ENCODE results near the gene WDR83.
"Not testable (repeated sequence)": the region's sequence is repeated elsewhere in the genome, so short reads cannot be mapped to it uniquely, and the experiment has no call there.

The WDR83 gene, protein sequence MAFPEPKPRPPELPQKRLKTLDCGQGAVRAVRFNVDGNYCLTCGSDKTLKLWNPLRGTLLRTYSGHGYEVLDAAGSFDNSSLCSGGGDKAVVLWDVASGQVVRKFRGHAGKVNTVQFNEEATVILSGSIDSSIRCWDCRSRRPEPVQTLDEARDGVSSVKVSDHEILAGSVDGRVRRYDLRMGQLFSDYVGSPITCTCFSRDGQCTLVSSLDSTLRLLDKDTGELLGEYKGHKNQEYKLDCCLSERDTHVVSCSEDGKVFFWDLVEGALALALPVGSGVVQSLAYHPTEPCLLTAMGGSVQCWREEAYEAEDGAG

GRCh38 chr19:12666265-12667048 lies at the start of gene WDR83, which contains the start of gene MAN2B1:
TSS of gene WDR83 (plus strand) at chr19:12666807. CDS start at chr19:12669791, 2,984 bp downstream.
TSS of gene MAN2B1 (minus strand) at chr19:12666742. CDS start at chr19:12666701, 41 bp downstream.
- DNase-seq (ENCODE audit: low read depth), result peak; percentile 46

DNA sequence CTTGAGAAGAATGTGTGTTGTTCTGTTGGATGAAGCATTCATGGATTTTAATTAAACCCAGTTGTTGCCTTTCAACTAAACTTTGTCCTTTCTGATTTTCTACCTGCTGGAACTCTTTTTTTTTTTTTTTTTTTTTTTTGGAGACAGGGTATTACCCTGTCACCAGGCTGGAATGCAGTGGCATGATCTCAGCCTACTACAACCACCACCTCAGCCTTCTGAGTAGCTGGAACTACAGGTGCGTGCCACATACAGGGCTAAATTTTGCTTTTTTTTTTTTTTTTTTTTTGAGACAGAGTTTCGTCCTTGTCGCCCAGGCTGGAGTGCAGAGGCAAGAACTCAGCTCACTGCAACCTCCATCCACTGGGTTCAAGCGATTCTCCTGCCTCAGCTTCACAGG lies 49.0 kb upstream of the WDR83 start:
- DNase-seq (ENCODE audit: low read depth), result no peak

DNA sequence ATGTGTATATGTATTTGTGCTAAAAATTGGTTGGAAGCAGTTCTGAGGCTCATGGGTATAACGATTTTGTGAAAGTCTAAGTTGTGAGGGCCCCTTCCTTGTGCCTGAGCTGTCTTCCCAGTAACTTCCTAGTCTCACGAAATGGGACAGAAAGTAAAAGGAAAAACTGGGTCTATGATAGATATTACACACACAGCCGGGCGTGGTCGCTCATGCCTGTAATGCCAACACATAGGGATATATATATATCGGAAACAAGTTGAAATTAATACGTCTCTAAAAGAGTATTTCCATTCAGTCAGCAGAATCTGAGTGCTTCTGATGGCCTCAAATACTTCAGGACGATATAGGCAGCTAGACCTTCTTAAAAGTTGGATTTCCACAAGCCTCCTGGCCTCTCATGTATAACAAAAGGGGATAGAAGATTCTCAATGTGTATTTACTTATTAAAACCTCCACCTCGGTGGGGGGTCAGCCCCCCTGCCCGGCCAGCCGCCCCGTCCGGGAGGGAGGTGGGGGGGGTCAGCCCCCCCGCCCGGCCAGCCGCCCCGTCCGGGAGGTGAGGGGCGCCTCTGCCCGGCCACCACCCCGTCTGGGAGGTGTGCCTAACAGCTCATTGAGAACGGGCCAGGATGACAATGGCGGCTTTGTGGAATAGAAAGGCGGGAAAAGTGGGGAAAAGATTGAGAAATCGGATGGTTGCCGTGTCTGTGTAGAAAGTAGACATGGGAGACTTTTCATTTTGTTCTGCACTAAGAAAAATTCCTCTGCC lies 45.2 kb upstream of the WDR83 start:
- DNase-seq (ENCODE audit: low read depth), result not testable (repeated sequence)

GRCh38 chr19:12623361-12624031 lies 43.1 kb upstream of the WDR83 start:
- no peak for DNase-seq (ENCODE audit: low read depth)

- DNase-seq (ENCODE audit: low read depth), result no peak
These were observed 39.6 kb upstream of the WDR83 start for GRCh38 chr19:12626958-12627357.

DNA sequence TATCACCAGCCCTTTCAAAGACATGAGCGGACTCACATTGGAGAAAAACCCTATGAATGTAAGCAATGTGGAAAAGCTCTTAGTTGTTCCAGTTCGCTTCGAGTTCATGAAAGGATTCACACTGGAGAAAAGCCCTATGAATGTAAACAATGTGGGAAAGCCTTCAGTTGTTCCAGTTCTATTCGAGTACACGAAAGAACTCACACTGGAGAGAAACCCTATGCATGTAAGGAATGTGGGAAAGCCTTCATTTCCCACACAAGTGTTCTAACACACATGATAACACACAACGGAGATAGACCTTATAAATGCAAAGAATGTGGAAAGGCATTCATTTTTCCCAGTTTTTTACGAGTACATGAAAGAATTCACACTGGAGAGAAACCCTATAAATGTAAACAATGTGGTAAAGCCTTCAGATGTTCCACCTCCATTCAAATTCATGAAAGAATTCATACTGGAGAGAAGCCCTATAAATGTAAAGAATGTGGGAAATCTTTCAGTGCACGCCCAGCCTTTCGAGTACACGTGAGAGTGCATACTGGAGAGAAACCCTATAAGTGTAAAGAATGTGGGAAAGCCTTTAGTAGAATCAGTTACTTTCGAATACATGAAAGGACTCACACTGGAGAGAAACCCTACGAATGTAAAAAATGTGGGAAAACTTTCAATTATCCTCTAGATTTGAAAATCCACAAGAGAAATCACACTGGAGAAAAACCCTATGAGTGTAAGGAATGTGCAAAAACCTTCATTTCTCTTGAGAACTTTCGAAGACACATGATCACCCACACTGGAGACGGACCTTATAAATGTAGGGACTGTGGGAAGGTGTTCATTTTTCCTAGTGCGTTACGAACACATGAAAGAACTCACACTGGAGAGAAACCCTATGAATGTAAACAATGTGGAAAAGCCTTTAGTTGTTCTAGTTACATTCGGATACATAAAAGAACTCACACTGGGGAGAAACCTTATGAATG lies 38.3 kb upstream of the WDR83 start:
- peak; percentile 9 for DNase-seq (ENCODE audit: low read depth)

GRCh38 chr19:12629215-12629614 lies 37.4 kb upstream of the WDR83 start:
- DNase-seq (ENCODE audit: low read depth), result no peak

- no peak for DNase-seq (ENCODE audit: low read depth)
These were observed 30.0 kb upstream of the WDR83 start for GRCh38 chr19:12636631-12637030.

GRCh38 chr19:12638611-12639182 lies 27.9 kb upstream of the WDR83 start:
- DNase-seq (ENCODE audit: low read depth), result no peak

DNA sequence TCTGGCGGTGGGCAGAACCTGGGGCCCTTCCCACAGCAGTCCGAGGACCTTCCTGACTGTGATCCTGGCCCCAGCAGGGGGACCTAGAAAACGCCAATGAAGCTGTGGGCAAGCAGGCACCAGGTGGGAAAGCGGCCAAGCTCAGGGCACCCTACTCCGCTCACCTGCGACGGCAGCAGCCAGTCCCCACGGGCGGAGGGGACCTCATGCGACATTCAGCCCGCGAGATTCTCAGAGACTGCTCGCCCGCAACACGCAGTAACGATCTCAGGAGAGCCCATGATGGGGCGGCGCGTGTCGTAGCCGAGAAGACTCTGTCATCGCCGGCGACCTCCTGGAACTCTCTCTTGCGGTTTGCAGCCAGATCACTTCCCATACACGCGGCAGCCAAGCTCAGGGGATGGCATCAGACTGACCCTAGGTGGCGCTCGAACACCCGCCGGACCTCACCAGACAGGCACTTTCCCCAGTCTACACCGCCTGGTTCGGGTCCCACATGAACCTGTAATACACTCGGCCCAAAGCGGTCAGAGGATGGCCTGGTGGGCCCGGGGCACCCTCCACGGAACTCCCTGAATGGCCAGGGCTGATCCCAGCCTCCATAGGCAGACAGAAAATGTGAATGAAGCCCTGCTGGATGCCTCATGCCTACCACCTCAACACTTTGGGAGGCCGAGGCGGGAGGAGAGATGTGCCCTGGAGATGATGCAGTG lies 26.6 kb upstream of the WDR83 start:
- peak; percentile 68 for DNase-seq (ENCODE audit: low read depth)

DNA sequence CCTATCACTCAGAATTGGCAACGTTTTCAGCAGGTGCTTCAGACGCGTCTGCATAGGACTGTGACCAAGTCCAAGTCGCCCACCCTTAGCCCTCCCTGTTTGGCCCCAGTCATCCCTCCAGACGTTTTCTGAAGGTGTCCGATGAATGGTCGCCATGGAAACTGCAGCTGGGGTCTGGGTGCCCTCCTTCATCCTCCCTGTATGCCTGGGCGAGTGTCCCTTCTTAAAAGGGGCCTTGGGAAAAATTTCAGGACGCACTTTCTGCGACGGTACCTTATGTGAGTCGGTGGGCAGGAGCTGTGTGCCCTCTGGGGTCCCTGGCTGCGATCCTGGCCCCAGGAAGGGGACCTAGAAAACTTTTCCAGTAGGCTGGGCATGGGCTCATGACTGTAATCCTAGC lies 25.2 kb upstream of the WDR83 start:
- no peak for DNase-seq (ENCODE audit: low read depth)

- no peak for DNase-seq (ENCODE audit: low read depth)
These were observed 24.1 kb upstream of the WDR83 start for GRCh38 chr19:12642506-12642905.

- DNase-seq (ENCODE audit: low read depth), result not testable (repeated sequence)
These were observed 22.9 kb upstream of the WDR83 start for GRCh38 chr19:12643716-12644115.

- DNase-seq (ENCODE audit: low read depth), result no peak
These were observed 20.1 kb upstream of the WDR83 start for GRCh38 chr19:12646551-12646950.

DNA sequence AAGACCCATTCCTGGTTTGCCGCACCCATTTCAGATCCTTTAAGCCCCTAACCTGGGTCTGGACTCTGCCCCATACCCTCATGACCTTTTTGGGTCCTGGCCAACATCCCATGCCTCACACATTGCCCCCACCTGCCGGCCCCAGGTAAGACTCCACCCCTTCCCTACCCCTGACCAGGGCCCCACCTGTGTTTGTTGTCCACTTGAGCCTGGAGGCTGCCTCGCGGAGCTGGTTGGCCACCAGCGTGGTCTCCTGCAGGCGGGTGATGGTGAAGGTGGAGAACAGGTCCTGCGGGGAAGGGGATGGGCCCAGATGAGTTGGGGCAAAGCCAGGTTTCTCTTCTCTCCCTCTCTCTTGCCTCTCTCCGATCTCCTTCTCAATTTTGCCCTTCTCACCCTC lies 19.6 kb upstream of the WDR83 start:
- no peak for DNase-seq (ENCODE audit: low read depth)

DNA sequence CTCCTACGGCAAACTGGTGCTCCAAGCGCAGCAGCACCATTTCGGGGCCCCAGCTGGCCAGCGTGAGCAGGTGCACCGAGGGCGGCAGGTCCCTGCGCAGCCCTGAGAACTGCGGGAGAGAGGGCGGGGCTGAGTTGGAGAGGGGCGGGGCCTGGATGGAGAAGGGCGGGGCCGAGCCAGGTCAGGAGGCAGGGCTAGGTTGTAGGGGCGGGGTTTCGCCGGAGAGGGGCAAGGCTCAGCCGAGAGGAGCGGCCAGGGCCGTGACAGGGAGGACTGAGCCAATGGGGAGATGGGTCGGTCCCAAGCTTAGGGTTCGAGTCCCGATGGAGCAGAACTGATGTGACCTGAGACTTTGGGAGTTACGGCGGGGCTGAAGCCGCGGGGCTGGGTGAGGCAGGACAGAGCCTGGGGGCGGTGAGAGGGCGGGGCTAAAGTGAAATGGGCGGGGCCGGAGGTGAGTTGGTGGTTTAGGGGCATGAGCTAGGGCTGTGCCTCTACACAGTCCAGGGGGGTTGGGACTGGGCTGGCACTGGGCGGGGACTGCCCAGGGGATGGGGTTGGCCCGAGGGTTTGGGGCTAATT lies 19.0 kb upstream of the WDR83 start:
- no peak for DNase-seq (ENCODE audit: low read depth)

DNA sequence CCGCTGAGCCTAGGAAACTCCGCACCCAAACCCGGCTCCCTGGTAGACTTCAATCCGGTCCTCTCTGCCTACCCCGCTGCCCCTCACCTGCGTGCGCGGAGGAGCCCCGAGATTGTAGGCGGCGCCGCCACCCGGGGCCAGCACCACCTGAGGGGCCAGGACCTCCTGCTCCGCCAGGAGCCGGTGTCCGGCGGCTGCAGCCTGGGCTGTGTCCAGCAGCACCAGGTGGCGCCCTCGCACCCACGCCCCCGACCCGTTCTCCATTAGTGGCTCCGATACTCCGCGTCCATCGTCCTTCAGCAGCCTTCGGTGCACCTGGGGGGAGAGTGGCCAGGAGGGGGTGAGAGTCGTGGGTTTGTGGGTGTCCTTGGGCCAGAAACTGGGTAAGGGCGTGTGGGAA lies 18.5 kb upstream of the WDR83 start:
- DNase-seq (ENCODE audit: low read depth), result no peak

DNA sequence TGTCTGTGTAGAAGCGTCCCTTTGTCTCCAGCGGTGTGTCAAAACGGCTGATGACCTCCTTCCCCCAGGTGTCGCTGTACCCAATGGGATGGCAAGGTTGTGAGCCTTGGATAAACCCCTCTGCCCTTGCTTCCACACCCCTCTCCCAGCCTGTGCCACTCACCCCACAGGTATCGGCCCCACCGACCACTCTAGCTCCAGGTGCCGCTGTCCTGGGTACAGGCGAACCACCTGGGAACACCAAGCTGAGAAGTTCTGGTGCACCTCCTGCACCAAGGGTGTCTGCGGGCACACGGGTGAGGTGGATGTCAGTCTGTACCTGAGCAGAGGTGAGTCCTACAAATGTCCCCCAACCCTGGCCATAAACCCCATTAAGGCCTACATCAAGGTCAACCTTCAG lies 16.7 kb upstream of the WDR83 start:
- DNase-seq (ENCODE audit: low read depth), result no peak

- DNase-seq (ENCODE audit: low read depth), result no peak
These were observed 14.4 kb upstream of the WDR83 start for GRCh38 chr19:12652219-12652618.

Data from fibroblast of gingiva (primary cell).